Stimulated activated CD8-positive, alpha-beta memory T cell treated with anti-CD3 and anti-CD28 coated beads, Interleukin-4, amount 100 ng/mL, for 24 hours (primary cell): Measurements from ENCODE around the gene CNGB1.
"Not testable (repeated sequence)": the region's sequence is repeated elsewhere in the genome, so short reads cannot be mapped to it uniquely, and the experiment has no call there.

Experiments used
- DNase-seq: peaks from one replicate; pipeline ENCODE4 v3.0.0-alpha.2; 2020; ENCODE audit warnings: low read depth

The CNGB1 gene

GRCh38 chr16:57857991-57858390 lies 112.9 kb downstream of the CNGB1 start:
- DNase-seq = not testable (repeated sequence)

DNA sequence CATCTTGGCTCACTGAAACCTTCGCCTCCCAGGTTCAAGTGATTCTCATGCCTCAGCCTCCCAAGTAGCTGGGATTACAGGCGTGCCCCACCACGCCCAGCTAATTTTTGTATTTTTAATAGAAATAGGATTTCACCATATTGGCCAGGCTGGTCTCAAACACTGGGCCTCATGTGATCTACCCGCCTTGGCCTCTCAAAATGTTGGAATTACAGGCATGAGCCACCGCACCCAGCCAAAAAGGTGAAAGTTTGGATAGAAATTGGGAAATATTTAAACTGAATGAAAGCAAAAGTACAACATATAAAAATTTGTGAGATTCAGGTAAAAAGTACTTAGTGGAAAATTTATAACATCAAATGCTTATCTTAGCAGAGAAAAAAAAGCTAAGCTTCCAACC lies 115.7 kb downstream of the CNGB1 start:
- DNase-seq = no peak

GRCh38 chr16:57852189-57852588 lies 118.7 kb downstream of the CNGB1 start:
- no peak for DNase-seq

DNA sequence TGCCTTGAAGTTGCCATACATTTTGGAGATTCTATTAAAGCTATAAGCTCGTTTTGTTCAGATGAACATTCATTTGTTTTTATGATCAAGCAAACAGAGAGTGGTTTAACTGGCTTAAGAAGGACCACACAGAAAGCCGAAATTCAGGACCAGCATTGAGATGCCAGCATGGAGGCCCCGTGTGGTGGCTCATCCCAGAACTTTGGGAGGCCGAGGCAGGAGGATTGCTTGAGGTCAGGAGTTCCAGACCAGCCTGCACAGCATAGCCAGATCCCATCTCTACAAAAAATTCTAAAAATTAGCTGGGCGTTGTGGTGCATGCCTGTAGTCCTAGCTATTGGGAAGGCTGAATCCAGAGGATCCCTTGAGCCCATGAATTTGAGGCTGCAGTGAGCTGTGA lies 122.7 kb downstream of the CNGB1 start:
- no peak for DNase-seq

DNA sequence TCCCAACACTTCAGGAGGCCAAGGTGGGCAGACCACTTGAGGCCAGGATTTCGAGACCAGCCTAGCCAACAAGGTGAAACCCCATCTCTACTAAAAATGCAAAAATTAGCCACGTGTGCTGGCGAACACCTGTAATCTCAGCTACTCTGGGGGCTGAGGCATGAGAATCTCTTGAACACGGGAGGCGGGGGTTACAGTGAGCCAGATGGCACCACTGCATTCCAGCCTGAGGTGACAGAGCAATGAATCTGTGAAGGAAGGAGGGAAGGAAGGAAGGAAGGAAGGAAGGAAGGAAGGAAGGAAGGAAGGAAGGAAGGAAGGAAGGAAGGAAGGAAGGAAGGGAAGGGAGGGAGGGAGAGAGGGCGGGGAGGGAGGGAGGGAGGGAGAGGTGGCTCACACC lies 124.0 kb downstream of the CNGB1 start:
- not testable (repeated sequence) for DNase-seq

DNA sequence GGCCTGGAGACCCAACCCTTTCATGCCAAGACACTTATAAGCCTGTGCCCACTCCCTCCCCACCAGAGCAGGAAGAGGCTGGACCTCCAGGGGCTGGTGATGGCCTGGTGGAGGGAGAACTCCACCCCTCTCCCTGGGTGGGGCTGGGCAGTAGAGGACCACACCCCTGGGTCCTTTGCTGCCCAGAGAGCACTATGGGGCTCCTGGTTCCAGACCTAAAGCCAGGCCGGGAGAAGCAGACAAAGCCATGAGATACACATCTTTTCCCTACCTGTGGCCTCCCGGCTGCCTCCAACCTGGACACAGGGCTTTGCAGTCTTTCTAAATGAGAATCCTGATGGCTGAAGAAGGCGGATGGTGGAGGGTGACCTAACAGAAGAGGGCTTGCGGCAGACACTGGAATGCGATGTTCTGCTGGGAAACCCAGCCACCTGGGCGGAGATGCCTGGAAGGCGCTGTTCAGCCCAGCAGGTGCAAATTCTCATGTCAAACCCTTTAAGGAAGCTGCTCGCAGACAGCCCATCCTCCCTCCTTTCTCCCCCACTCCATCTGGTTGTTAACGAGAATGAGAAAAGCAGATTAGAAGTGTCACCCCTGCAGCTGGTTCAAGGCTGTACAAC lies 124.7 kb downstream of the CNGB1 start:
- DNase-seq = no peak

DNA sequence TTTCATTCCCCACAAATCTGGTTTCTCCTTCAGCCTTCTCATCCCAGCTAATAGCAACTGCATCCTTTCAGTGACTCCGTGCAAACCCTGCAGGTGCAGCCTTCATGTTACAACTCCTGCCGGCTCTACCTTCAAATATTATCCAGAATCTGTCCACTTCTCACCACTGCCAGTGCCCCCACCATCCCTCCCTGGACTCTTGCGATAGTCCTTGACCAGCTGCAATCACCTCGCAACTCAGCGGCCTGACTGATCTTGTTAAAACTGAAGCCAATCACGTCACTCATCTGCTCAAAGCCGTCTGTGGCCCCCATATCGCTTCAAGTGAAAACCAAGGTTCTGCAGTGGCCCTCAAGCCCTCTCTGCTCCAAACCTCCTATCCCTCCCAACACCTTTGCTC lies 125.8 kb downstream of the CNGB1 start:
- no peak for DNase-seq

GRCh38 chr16:57844416-57845030 lies 126.4 kb downstream of the CNGB1 start:
- DNase-seq = no peak

- no peak for DNase-seq
Measured at GRCh38 chr16:57843400-57843799, 127.5 kb downstream of the CNGB1 start.

DNA sequence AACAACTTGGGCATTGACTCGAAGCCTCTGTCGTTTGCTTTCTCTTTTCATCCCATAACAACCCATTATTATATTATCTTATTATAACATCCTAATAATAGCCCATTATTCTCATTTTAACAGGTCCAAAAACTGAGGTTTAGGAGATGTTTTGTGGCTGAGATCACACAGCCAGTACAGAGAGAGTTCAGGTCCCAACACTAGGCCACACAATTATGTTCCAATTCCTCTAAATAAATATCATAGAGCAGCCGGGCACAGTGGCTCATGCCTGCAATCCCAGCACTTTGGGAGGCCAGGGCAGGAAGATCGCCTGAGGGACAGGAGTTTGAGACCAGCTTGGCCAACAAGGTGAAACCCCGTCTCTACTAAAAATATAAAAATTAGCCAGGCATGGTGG lies 128.3 kb downstream of the CNGB1 start:
- DNase-seq = no peak

- no peak for DNase-seq
Measured at GRCh38 chr16:57840833-57841232, 130.1 kb downstream of the CNGB1 start.

DNA sequence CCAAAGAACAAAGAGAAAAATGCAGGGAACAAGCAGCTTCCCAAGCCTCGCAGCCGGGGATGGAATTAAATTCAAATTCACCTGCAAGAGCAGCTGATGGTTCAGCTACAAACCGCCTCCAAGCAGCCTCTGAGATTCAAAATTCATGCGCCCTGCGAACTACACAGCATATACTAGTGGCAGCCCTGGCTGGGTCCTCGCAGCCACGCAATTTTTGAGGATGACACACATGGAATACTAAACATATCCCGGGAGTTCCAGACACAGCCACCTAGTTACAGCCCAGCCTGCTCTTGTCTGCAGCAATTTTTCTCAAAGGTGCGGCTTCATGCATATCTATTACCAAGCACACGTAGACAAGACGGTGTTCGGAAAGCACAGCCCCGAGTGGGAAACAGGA lies 132.8 kb downstream of the CNGB1 start:
- DNase-seq = no peak

DNA sequence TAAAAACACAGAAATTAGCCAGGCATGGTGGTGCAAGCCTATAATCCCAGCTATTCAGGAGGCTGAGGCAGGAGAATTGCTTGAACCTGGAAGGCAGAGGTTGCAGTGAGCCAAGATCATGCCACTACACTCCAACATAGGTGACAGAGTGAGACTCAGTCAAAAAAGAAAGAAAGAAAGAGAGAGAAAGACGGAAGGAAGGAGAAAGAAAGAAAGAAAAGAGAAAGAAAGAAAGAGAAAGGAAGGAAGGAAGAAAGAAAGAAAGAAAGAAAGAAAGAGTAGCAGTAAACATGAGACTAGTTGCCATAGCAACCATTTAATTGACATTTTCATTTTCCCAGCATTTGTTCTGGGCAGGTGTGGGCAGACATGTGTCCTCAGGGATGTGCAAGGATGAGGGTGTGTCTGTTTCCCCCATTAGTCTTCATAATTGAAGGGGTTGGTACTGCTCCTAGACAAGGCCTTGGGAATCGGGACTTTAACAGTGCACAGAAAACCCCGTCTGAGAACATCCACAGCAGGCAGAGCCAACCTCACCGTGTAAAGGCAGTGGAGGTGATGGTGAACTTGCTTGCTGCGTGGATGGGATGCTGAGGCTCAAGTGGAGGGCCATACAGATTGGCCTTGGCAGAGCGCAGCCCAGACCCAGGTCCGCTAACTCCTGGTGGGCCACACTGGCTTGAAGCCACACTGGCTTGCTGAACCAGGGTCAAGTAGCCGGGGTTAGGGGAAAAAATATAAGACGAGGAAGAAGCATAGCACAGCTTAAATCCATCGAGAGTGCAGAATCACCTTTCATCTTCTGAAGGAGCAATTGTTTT lies 133.4 kb downstream of the CNGB1 start:
- no peak for DNase-seq

GRCh38 chr16:57835439-57835838 lies 135.5 kb downstream of the CNGB1 start:
- not testable (repeated sequence) for DNase-seq

DNA sequence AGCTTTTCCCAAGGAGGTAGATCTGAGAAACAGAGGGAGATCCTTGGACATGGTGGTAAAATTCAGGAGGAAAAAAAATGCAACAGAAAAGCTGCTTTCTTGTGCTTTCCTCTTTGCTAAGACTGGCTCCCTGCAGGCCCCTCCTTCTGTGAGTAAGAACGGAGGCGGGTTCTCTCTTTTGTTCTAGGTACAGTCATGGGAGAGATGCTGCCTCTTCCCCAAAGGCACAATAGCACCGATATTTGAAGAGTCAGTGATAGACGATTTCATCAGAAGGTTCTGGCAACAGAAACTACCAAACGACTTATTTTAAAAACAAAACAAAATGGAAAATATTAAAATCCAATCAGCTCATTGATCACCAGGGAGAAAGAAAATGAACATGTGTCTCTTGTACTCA lies 136.0 kb downstream of the CNGB1 start:
- no peak for DNase-seq
